Stimulated activated CD4-positive, alpha-beta T cell treated with anti-CD3 and anti-CD28 coated beads, Interleukin-12 subunit alpha, Interleukin-12 subunit beta, amount 100 ng/mL, for 24 hours (primary cell): Measurements from ENCODE around the gene CHRM5.
"Not testable (repeated sequence)": the region's sequence is repeated elsewhere in the genome, so short reads cannot be mapped to it uniquely, and the experiment has no call there.

Source experiments
- DNase-seq, 2 experiments: peaks; one replicate each; pipeline ENCODE4 v3.0.0-alpha.2; 2020; ENCODE audit warnings: low read depth in 2 of 2

Gene CHRM5

GRCh38 chr15:34039790-34040113 lies 71.5 kb downstream of the CHRM5 start:
- DNase-seq: no peak

GRCh38 chr15:34043391-34043790 lies 75.1 kb downstream of the CHRM5 start:
- no peak for DNase-seq

GRCh38 chr15:34043813-34044212 lies 75.5 kb downstream of the CHRM5 start:
- DNase-seq: no peak

- no peak for DNase-seq
These were observed 78.3 kb downstream of the CHRM5 start for GRCh38 chr15:34046471-34047145.

GRCh38 chr15:34047893-34048775 lies 79.8 kb downstream of the CHRM5 start:
- no peak for DNase-seq

- no peak for DNase-seq
These were observed 80.8 kb downstream of the CHRM5 start for GRCh38 chr15:34049112-34049511.

- not testable (repeated sequence) for DNase-seq
These were observed 82.1 kb downstream of the CHRM5 start for GRCh38 chr15:34050385-34050784.

- DNase-seq: no peak
These were observed 85.9 kb downstream of the CHRM5 start for GRCh38 chr15:34054081-34054707.

GRCh38 chr15:34055868-34056595 lies 87.7 kb downstream of the CHRM5 start:
- no peak for DNase-seq

GRCh38 chr15:34056911-34057310 lies 88.6 kb downstream of the CHRM5 start:
- no peak for DNase-seq

GRCh38 chr15:34059476-34059875 lies 91.2 kb downstream of the CHRM5 start:
- DNase-seq: no peak

GRCh38 chr15:34059946-34060345 lies 91.6 kb downstream of the CHRM5 start:
- no peak for DNase-seq

- no peak for DNase-seq
These were observed 96.1 kb downstream of the CHRM5 start for GRCh38 chr15:34064438-34064837.

GRCh38 chr15:34065261-34065660 lies 97.0 kb downstream of the CHRM5 start:
- no peak for DNase-seq

- no peak for DNase-seq
These were observed 97.6 kb downstream of the CHRM5 start for GRCh38 chr15:34065941-34066340.

GRCh38 chr15:34070003-34070402 lies 101.7 kb downstream of the CHRM5 start:
- no peak for DNase-seq

- no peak for DNase-seq
These were observed 108.5 kb downstream of the CHRM5 start for GRCh38 chr15:34076785-34077184.

- DNase-seq: no peak
These were observed 110.6 kb downstream of the CHRM5 start for GRCh38 chr15:34078900-34079299.

GRCh38 chr15:34079904-34080303 lies 111.6 kb downstream of the CHRM5 start:
- DNase-seq: no peak

GRCh38 chr15:34084086-34084485 lies 115.8 kb downstream of the CHRM5 start:
- no peak for DNase-seq

- DNase-seq: no peak
These were observed 117.4 kb downstream of the CHRM5 start for GRCh38 chr15:34085746-34086145.

- DNase-seq: no peak
These were observed 131.6 kb downstream of the CHRM5 start for GRCh38 chr15:34099914-34100313.
